Fibroblast of lung (primary cell): ENCODE results near the gene RPS23. TPM values are rescaled to one million over a fixed set of nuclear protein-coding genes. Genes with fewer than 3 reads are reported as not detected.

Experiments used
- DNase-seq, 2 donors: peaks; one replicate each; pipeline versions ENCODE4 v3.0.0 to v3.0.0-alpha.2; 2010; ENCODE audit warnings: low read depth in 2 of 2
- H2AFZ ChIP-seq: 2 replicates; pipeline ENCODE4 v1.5.1; 2012; ENCODE audit warnings: low read length, control low read depth, inconsistent platforms
- H3K27ac ChIP-seq: 2 replicates; pipeline ENCODE4 v1.5.1; 2011; ENCODE audit warnings: low read length, control low read depth; ENCODE audit not compliant: insufficient read depth
- H3K27me3 ChIP-seq: 2 replicates; pipeline ENCODE4 v1.5.1; 2011; ENCODE audit warnings: mild to moderate bottlenecking, low read length; ENCODE audit not compliant: control insufficient read depth, insufficient read depth
- H3K36me3 ChIP-seq: 2 replicates; pipeline ENCODE4 v1.5.1; 2011; ENCODE audit warnings: low read length; ENCODE audit not compliant: control insufficient read depth, insufficient read depth
- H3K4me1 ChIP-seq: 2 replicates; pipeline ENCODE4 v1.5.1; 2011; ENCODE audit warnings: low read length; ENCODE audit not compliant: control insufficient read depth, insufficient read depth; ENCODE audit errors: extremely low read depth
- H3K4me2 ChIP-seq: 2 replicates; pipeline ENCODE4 v1.5.1; 2011; ENCODE audit warnings: low read length, control low read depth; ENCODE audit not compliant: insufficient read depth; ENCODE audit errors: extremely low read depth
- H3K4me3 ChIP-seq, 4 experiments: fragments of 200-600 bp in 1 of 4; sonication (generic) in 1 of 4; replicated peaks in 1 of 4; 2 replicates each; pipeline ENCODE4 v1.5.1; 2011 to 2016; ENCODE audit warnings: low read length in 4 of 4, low read depth in 3 of 4, mild to moderate bottlenecking in 3 of 4, control low read depth in 2 of 4, inconsistent platforms in 1 of 4, mixed read lengths in 1 of 4; ENCODE audit not compliant: insufficient read depth in 1 of 4; ENCODE audit errors: control extremely low read depth in 1 of 4
- H3K79me2 ChIP-seq: 2 replicates; pipeline ENCODE4 v1.5.1; 2012; ENCODE audit warnings: mild to moderate bottlenecking, low read length, inconsistent platforms; ENCODE audit not compliant: control insufficient read depth, insufficient read depth
- H3K9ac ChIP-seq: 2 replicates; pipeline ENCODE4 v1.5.1; 2011; ENCODE audit warnings: mild to moderate bottlenecking, low read length, control low read depth; ENCODE audit not compliant: insufficient read depth
- H3K9me3 ChIP-seq: 2 replicates; pipeline ENCODE4 v1.5.1; 2012; ENCODE audit warnings: low read depth, low read length; ENCODE audit not compliant: control insufficient read depth, insufficient read depth
- H4K20me1 ChIP-seq: 2 replicates; pipeline ENCODE4 v1.5.1; 2011; ENCODE audit warnings: low read length; ENCODE audit not compliant: control insufficient read depth, insufficient read depth; ENCODE audit errors: extremely low read depth
- CTCF ChIP-seq, 2 donors: IDR thresholded peaks in 1 of 2; conservative IDR thresholded peaks in 1 of 2; 1 replicate in 1 of 2; 2 replicates in 1 of 2; pipeline ENCODE4 v1.5.1; 2011 to 2012; ENCODE audit warnings: low read length in 2 of 2, control low read depth in 1 of 2, inconsistent platforms in 1 of 2, low read depth in 1 of 2, mild to moderate bottlenecking in 1 of 2
- EZH2 ChIP-seq: IDR thresholded peaks from 2 replicates; pipeline ENCODE4 v1.5.1; 2012; ENCODE audit warnings: low read length, control low read depth, mild to moderate bottlenecking; ENCODE audit errors: missing control alignments
- polyA plus RNA-seq, 2 donors: library from polyadenylated mRNA; depleted of rRNA in 1 of 2; stranded (reverse) in 1 of 2; unstranded in 1 of 2; fragments of >200 nt; gene quantifications; 2 replicates each; pipeline ENCODE4 v1.2.1, GENCODE V29; 2011 to 2012; ENCODE audit warnings: missing spikeins in 1 of 2
- total RNA-seq: library from RNA; depleted of rRNA; stranded (reverse); fragments of >200 nt; gene quantifications from 2 replicates; pipeline ENCODE4 v1.2.1, GENCODE V29; 2014

The RPS23 gene
- total and polyA plus RNA-seq, 2 donors (not counting 1 experiment from before 2014, with no cell fraction given), result 2,712 to 7,387 TPM

- Histone ChIP-seq H3K9me3 (no peaks in the 10 kb centered on the region), H4K20me1 (no peaks in the 10 kb centered on the region), H3K36me3 (no peaks in the 10 kb centered on the region), H3K27me3 (no peaks in the 10 kb centered on the region), H3K4me3 (no peak overlapping the region), H3K4me2 (no peak overlapping the region), H2AFZ (no peak overlapping the region), H3K27ac (no peak overlapping the region), H3K4me1 (no peaks in the 10 kb centered on the region), H3K9ac (no peak overlapping the region), H3K79me2 (no peaks in the 10 kb centered on the region)
- TF ChIP-seq EZH2 (no peak), CTCF (conservative IDR thresholded peaks at IDR 0.05 in 1 of 2, IDR thresholded peaks at IDR 0.05 in 1 of 2; ENCODE audit: low read depth in 1 of 2, low read length in 2 of 2) (no peak)
- no peak for DNase-seq
These were observed 47.0 kb upstream of the RPS23 start for GRCh38 chr5:82325155-82325554.

GRCh38 chr5:82320966-82321365 lies 42.8 kb upstream of the RPS23 start:
- no peak overlapping the region for H3K27ac ChIP-seq
- H3K79me2 ChIP-seq, result no peaks in the 10 kb centered on the region
- TF ChIP-seq CTCF (conservative IDR thresholded peaks at IDR 0.05 in 1 of 2, IDR thresholded peaks at IDR 0.05 in 1 of 2; ENCODE audit: low read depth in 1 of 2, low read length in 2 of 2) (no peak), EZH2 (no peak)
- no peak overlapping the region for H3K4me2 ChIP-seq
- no peak overlapping the region for H3K9ac ChIP-seq
- H4K20me1 ChIP-seq, result no peaks in the 10 kb centered on the region
- no peak overlapping the region for H2AFZ ChIP-seq
- H3K36me3 ChIP-seq, result no peaks in the 10 kb centered on the region
- no peaks in the 10 kb centered on the region for H3K4me1 ChIP-seq
- no peaks in the 10 kb centered on the region for H3K9me3 ChIP-seq
- no peak overlapping the region for H3K4me3 ChIP-seq
- H3K27me3 ChIP-seq, result no peaks in the 10 kb centered on the region
- DNase-seq, result no peak

- Histone ChIP-seq H2AFZ (no peak overlapping the region), H3K79me2 (no peaks in the 10 kb centered on the region), H3K9ac (no peak overlapping the region), H3K4me2 (no peak overlapping the region), H4K20me1 (no peaks in the 10 kb centered on the region), H3K4me1 (no peaks in the 10 kb centered on the region), H3K36me3 (no peaks in the 10 kb centered on the region), H3K27ac (no peak overlapping the region), H3K9me3 (no peaks in the 10 kb centered on the region), H3K27me3 (no peaks in the 10 kb centered on the region), H3K4me3 (no peak overlapping the region)
- TF ChIP-seq CTCF (conservative IDR thresholded peaks at IDR 0.05 in 1 of 2, IDR thresholded peaks at IDR 0.05 in 1 of 2; ENCODE audit: low read depth in 1 of 2, low read length in 2 of 2) (no peak), EZH2 (no peak)
- no peak for DNase-seq
These were observed 41.7 kb upstream of the RPS23 start for GRCh38 chr5:82319651-82320376.
